Muscle layer of colon (tissue), 2 donors: Measurements from ENCODE around the gene SLC5A10.

ENCODE experiments used
- H3K27ac ChIP-seq: one replicate; pipeline ENCODE4 v1.7.0; 2013; ENCODE audit warnings: low read depth, mild to moderate bottlenecking, low read length, moderate library complexity
- H3K27me3 ChIP-seq, 2 donors: one replicate each; pipeline ENCODE4 v1.7.0; 2013; ENCODE audit warnings: low read length in 2 of 2, mild to moderate bottlenecking in 2 of 2; ENCODE audit not compliant: insufficient read depth in 2 of 2, control insufficient read depth in 1 of 2
- H3K36me3 ChIP-seq: one replicate; pipeline ENCODE4 v1.7.0; 2013; ENCODE audit warnings: mild to moderate bottlenecking, low read length; ENCODE audit not compliant: insufficient read depth
- H3K4me1 ChIP-seq: one replicate; pipeline ENCODE4 v1.7.0; 2013; ENCODE audit warnings: mild to moderate bottlenecking, low read length; ENCODE audit not compliant: insufficient read depth
- H3K4me3 ChIP-seq, 2 donors: one replicate each; pipeline ENCODE4 v1.7.0; 2013; ENCODE audit warnings: low read length in 2 of 2, low read depth in 1 of 2, mild to moderate bottlenecking in 1 of 2, moderate library complexity in 1 of 2
- H3K9ac ChIP-seq: one replicate; pipeline ENCODE4 v1.7.0; 2013; ENCODE audit warnings: low read length
- H3K9me3 ChIP-seq: one replicate; pipeline ENCODE4 v1.7.0; 2013; ENCODE audit warnings: mild to moderate bottlenecking, low read length
- donor health status: abdominal sarcoma.
- donor health status: Adenocarcinoma of cecum.

The SLC5A10 gene

GRCh38 chr17:18967916-18968315 lies 16.0 kb downstream of the SLC5A10 start:
- no peaks in the 10 kb centered on the region for H3K9me3 ChIP-seq
- peaks cover 7% of the 10 kb centered on the region for H3K4me1 ChIP-seq
- no peaks in the 10 kb centered on the region for H3K36me3 ChIP-seq
- H3K4me3 ChIP-seq, result no peak overlapping the region
- no peak overlapping the region for H3K9ac ChIP-seq
- no peaks in the 10 kb centered on the region for H3K27me3 ChIP-seq
- H3K27ac ChIP-seq, result no peak overlapping the region

- Histone ChIP-seq H3K27ac (no peak overlapping the region), H3K9ac (no peak overlapping the region)
Measured at GRCh38 chr17:18968345-18968744, 16.4 kb downstream of the SLC5A10 start.

GRCh38 chr17:18968945-18969887 lies 17.3 kb downstream of the SLC5A10 start:
- Histone ChIP-seq H3K9me3 (no peaks in the 10 kb centered on the region), H3K9ac (no peak overlapping the region), H3K36me3 (no peaks in the 10 kb centered on the region), H3K4me1 (peaks cover 7% of the 10 kb centered on the region), H3K27ac (no peak overlapping the region), H3K4me3 (no peak overlapping the region), H3K27me3 (no peaks in the 10 kb centered on the region)

More at GRCh38 chr17:18968345-18968744, 16.4 kb downstream of the SLC5A10 start:
- Histone ChIP-seq H3K27me3 (no peaks in the 10 kb centered on the region), H3K4me3 (no peak overlapping the region), H3K36me3 (no peaks in the 10 kb centered on the region), H3K4me1 (peaks cover 7% of the 10 kb centered on the region), H3K9me3 (no peaks in the 10 kb centered on the region)

- Histone ChIP-seq H3K27ac (no peak overlapping the region), H3K9me3 (no peaks in the 10 kb centered on the region), H3K36me3 (no peaks in the 10 kb centered on the region), H3K4me3 (no peak overlapping the region), H3K9ac (no peak overlapping the region), H3K4me1 (peaks cover 7% of the 10 kb centered on the region), H3K27me3 (no peaks in the 10 kb centered on the region)
Measured at GRCh38 chr17:18970582-18971480, 18.9 kb downstream of the SLC5A10 start.

GRCh38 chr17:18971801-18972200 lies 19.8 kb downstream of the SLC5A10 start:
- Histone ChIP-seq H3K36me3 (no peaks in the 10 kb centered on the region), H3K4me1 (peaks cover 7% of the 10 kb centered on the region), H3K4me3 (no peak overlapping the region), H3K9ac (no peak overlapping the region), H3K27ac (no peak overlapping the region), H3K27me3 (no peaks in the 10 kb centered on the region), H3K9me3 (no peaks in the 10 kb centered on the region)

GRCh38 chr17:18974407-18975149 lies 22.6 kb downstream of the SLC5A10 start:
- no peaks in the 10 kb centered on the region for H3K27me3 ChIP-seq
- no peak overlapping the region for H3K9ac ChIP-seq
- no peaks in the 10 kb centered on the region for H3K9me3 ChIP-seq
- H3K27ac ChIP-seq, result no peak overlapping the region
- H3K4me1 ChIP-seq, result peaks cover 4% of the 10 kb centered on the region
- H3K36me3 ChIP-seq, result no peaks in the 10 kb centered on the region
- H3K4me3 ChIP-seq, result no peak overlapping the region

- no peaks in the 10 kb centered on the region for H3K27me3 ChIP-seq
- no peak overlapping the region for H3K4me3 ChIP-seq
- H3K9ac ChIP-seq, result no peak overlapping the region
- H3K4me1 ChIP-seq, result no peaks in the 10 kb centered on the region
- no peaks in the 10 kb centered on the region for H3K36me3 ChIP-seq
- no peak overlapping the region for H3K27ac ChIP-seq
- no peaks in the 10 kb centered on the region for H3K9me3 ChIP-seq
Measured at GRCh38 chr17:18975597-18975996, 23.6 kb downstream of the SLC5A10 start.

GRCh38 chr17:18976201-18976600 lies 24.2 kb downstream of the SLC5A10 start:
- no peaks in the 10 kb centered on the region for H3K36me3 ChIP-seq
- H3K4me3 ChIP-seq, result no peak overlapping the region
- H3K27ac ChIP-seq, result no peak overlapping the region
- H3K27me3 ChIP-seq, result no peaks in the 10 kb centered on the region
- no peaks in the 10 kb centered on the region for H3K9me3 ChIP-seq
- H3K9ac ChIP-seq, result no peak overlapping the region
- no peaks in the 10 kb centered on the region for H3K4me1 ChIP-seq

- H3K4me1 ChIP-seq, result no peaks in the 10 kb centered on the region
Measured at GRCh38 chr17:18977021-18977420, 25.1 kb downstream of the SLC5A10 start.

GRCh38 chr17:18977646-18978045 lies 25.7 kb downstream of the SLC5A10 start:
- Histone ChIP-seq H3K4me3 (no peak overlapping the region), H3K9me3 (no peaks in the 10 kb centered on the region), H3K27me3 (no peaks in the 10 kb centered on the region), H3K27ac (no peak overlapping the region), H3K36me3 (no peaks in the 10 kb centered on the region), H3K4me1 (no peaks in the 10 kb centered on the region), H3K9ac (no peak overlapping the region)

More at GRCh38 chr17:18977021-18977420, 25.1 kb downstream of the SLC5A10 start:
- Histone ChIP-seq H3K9me3 (no peaks in the 10 kb centered on the region), H3K36me3 (no peaks in the 10 kb centered on the region), H3K27me3 (no peaks in the 10 kb centered on the region), H3K27ac (no peak overlapping the region), H3K4me3 (no peak overlapping the region), H3K9ac (no peak overlapping the region)

GRCh38 chr17:18978050-18978449 lies 26.1 kb downstream of the SLC5A10 start:
- Histone ChIP-seq H3K27me3 (no peaks in the 10 kb centered on the region), H3K9ac (no peak overlapping the region), H3K4me3 (no peak overlapping the region), H3K9me3 (no peaks in the 10 kb centered on the region), H3K27ac (no peak overlapping the region), H3K36me3 (no peaks in the 10 kb centered on the region), H3K4me1 (no peaks in the 10 kb centered on the region)
